GM19193 (cell line): ENCODE results near the gene RAD51B.

Source experiments
- POLR2A ChIP-seq: IDR thresholded peaks from 4 replicates; pipeline ENCODE4 v1.6.1; 2011; ENCODE audit not compliant: insufficient read depth, insufficient read length; ENCODE audit errors: extremely low read depth

RAD51B gene

GRCh38 chr14:67971627-67972625 lies 152.3 kb downstream of the RAD51B start:
- no peak for TF ChIP-seq POLR2A

- no peak for TF ChIP-seq POLR2A
Measured at GRCh38 chr14:67973436-67973835, 153.9 kb downstream of the RAD51B start.

- TF ChIP-seq POLR2A = no peak
Measured at GRCh38 chr14:67975470-67975869, 155.9 kb downstream of the RAD51B start.

DNA sequence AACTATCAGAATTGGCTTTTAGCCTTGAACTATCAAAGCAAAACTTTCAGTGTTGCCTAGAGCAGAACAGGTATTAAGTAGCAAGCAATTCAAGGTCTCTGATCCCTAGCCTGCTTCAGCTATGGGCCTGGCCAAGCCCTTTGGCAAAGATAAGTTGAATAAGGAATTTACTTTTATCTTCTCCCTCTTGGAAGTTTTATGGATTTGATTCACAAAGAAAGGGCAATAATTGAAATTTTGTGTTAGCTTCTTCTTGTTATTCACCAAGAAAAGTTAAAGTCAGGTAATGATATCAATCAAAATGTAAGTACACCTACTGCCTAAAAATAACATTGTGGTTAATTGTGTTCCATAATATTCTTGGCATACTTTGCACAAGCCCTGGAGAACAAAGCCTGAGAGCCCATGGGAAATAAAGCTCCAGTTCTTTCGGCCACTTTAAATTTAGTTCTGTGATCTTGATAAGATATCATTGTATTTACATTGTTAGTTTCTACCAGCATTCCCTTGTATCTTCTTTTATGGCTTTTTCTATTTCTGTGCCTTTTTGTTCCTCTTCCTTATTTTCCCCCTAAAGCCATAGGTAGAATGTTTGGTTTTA lies 158.0 kb downstream of the RAD51B start:
- no peak for TF ChIP-seq POLR2A

DNA sequence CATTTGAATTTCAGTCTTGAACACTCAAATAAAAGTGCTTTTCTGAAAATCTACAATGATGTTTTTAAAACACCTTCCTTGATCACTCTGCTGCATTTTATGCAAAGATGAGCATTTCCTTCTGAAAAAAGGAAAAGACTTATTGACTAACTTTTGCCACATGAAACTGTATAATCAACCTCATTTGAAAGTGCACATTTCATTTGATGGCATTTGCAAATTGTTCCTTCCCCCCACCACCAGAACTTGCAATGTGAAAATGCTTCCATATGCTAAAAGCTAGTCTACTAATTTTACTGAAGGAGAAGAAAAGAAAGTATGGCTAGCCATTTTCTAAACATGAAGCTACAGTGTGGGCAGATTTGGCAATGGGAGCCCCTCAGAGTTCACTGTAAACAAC lies 159.2 kb downstream of the RAD51B start:
- TF ChIP-seq POLR2A = no peak

GRCh38 chr14:67982711-67983608 lies 163.4 kb downstream of the RAD51B start:
- no peak for TF ChIP-seq POLR2A

- no peak for TF ChIP-seq POLR2A
Measured at GRCh38 chr14:67984274-67984673, 164.7 kb downstream of the RAD51B start.

DNA sequence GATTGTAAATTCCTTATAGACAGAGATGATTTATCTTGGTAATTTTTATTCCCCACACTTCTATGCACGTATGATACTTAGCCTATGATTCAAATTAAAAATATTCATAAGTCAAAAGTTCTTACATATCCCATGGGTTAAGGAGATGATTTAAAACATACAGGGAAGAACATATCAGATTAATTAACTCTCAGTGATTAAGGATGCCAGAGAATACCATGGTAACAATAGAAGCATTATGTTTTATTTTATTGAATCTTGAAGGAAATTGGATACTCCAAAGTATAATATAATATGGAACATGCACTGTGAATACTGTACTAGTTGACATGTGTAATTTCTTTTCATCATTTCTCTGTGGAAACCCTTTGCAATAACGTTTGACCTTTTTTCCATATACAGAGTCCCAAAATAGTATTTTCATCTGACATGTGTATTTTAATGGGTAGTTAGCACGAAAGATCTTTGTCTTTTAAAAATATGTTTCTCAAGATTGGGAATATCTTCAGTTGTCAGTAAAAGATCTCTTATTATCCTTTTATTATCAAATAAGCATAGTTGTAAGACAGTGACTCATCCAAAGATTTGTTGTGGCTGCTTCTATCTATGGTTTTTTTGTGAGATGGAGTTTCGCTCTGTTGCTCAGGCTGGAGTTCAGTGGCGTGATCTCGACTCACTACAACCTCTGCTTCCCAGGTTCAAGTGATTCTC lies 166.7 kb downstream of the RAD51B start:
- TF ChIP-seq POLR2A = no peak

GRCh38 chr14:67987606-67988005 lies 168.0 kb downstream of the RAD51B start:
- TF ChIP-seq POLR2A = no peak

DNA sequence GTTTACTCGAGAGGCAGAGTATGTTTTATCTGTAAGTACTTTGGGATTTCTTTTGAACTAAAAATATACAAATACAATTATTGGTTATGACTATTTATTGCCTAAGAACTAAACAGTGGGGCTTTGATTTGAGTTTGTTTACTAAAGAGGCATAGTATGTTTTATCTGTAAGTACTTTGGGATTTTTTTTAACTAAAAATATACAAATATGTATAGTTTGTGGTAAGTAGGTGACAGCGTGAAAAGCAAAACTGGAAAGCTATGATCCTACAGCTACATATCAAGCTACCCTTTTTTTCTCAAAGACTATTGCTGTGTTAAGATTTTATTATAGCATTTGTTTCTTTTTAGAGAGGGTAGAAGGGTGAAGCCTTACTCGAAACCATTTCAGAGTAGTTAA lies 171.0 kb downstream of the RAD51B start:
- TF ChIP-seq POLR2A = no peak

- no peak for TF ChIP-seq POLR2A
Measured at GRCh38 chr14:67994531-67994930, 175.0 kb downstream of the RAD51B start.

DNA sequence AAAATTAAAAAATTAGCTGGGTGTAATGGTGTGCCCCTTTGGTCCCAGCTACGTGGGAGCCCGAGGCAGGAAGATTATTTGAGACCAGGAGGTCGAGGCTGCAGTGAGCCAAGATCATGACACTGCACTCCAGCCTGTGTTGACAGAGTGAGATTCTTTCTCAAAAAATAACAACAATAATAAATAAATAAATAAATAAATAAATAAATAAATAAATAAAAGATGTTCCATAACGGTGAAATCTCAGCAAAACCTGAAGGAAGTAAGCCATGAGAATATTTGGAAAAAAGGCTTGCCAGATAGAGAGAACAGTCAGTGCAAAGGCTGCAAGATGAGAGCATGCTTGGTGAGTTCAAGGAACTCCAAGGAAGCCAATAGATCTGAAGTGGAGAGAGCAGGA lies 176.7 kb downstream of the RAD51B start:
- no peak for TF ChIP-seq POLR2A

DNA sequence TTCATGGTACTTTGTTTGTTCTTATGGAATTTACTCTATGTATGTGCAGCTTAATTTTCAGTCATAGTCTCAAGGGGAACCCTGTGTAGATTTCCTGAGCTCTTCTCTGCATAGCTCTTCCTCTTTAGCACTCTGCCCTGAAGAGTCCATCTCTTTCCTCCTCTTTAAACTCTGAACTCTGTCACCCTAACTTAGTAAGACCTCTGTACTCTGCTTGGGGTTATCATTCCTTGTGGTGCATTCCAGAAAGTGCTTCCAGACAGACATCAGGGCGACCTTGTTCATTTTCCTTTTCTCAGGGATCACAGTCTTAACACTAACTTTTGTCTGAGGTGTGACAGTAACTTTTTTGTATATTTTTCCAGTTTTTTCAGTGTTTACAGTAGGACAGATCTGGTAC lies 179.3 kb downstream of the RAD51B start:
- TF ChIP-seq POLR2A = no peak

DNA sequence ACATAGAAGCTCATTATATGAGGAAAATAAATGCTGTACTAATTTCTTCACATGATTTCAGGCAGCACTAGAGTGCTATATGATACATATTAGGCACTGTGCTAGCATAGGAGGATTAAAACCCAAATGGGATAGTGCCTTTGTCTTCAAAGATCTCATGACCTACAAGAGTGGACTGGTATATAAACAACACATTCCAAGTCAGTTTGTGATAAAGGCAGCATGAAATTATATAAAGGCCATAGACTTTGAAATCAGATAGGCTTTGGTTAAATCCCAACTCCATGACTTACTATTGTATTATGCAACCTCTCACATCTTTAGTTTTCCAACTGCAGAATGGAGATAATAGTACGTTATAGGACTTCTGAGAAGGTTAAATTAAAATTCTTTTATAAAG lies 179.7 kb downstream of the RAD51B start:
- TF ChIP-seq POLR2A = no peak
